Choroid plexus epithelial cell (primary cell): ENCODE results near the gene ATP6V0D1.

Experiments used
- DNase-seq: peaks from one replicate; pipeline ENCODE4 v3.0.0-alpha.2; 2010; ENCODE audit warnings: low read depth
- H3K4me3 ChIP-seq: 2 replicates; pipeline ENCODE4 v1.5.1; 2011; ENCODE audit warnings: low read depth, mild to moderate bottlenecking, control low read depth, low read length, moderate library complexity
- TF ChIP-seq, protein P1 (sequence below): conservative IDR thresholded peaks from 2 replicates; pipeline ENCODE4 v1.5.1; 2011; ENCODE audit warnings: low read depth, mild to moderate bottlenecking, control low read depth, inconsistent platforms, low read length, moderate library complexity

The ATP6V0D1 gene

DNA sequence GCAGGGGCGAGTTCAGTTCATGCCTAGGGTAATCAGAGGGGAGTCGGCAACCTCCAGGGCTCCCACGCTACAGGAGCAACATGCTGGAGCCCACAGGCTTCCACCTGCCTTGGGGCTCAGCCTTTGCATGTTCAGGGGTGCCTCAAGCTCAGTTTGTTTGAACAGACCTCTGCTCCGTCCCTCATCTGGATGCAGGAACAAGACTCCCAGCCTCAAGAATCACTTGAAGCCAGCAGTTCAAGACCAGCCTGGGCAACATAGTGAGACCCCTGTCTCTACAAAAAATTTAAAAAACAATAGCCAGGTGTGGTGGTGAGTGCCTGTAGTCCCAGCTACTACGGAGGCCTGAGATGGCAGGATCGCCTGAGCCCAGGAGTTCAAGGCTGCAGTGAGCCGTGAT, 54.9 kb downstream of the ATP6V0D1 start:
- TF ChIP-seq, protein P1, sequence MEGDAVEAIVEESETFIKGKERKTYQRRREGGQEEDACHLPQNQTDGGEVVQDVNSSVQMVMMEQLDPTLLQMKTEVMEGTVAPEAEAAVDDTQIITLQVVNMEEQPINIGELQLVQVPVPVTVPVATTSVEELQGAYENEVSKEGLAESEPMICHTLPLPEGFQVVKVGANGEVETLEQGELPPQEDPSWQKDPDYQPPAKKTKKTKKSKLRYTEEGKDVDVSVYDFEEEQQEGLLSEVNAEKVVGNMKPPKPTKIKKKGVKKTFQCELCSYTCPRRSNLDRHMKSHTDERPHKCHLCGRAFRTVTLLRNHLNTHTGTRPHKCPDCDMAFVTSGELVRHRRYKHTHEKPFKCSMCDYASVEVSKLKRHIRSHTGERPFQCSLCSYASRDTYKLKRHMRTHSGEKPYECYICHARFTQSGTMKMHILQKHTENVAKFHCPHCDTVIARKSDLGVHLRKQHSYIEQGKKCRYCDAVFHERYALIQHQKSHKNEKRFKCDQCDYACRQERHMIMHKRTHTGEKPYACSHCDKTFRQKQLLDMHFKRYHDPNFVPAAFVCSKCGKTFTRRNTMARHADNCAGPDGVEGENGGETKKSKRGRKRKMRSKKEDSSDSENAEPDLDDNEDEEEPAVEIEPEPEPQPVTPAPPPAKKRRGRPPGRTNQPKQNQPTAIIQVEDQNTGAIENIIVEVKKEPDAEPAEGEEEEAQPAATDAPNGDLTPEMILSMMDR = no peak

DNA sequence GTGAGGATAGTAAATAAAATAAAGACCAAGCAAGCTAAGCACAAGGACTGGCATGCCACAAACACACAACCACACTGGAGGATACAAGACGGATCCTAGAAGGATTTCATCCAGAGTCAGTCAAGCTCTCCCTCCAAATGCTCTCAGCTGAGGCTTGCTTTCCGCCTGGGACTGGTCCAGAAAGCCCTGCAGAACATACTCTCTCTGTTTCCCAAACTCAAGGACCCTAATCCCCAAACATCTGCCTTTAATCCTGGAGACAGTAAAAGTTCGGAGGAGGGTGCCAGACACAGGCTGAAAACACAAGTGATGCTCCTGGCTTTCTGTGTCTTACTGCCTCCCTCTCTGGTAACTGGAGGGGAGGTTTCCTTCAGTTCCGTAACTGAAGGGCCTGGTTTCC, 55.4 kb downstream of the ATP6V0D1 start:
- DNase-seq = no peak
- TF ChIP-seq, protein P1 = no peak
- H3K4me3 ChIP-seq = no peak overlapping the region

More for the DNA sequence above, 54.9 kb downstream of the ATP6V0D1 start:
- H3K4me3 ChIP-seq = no peak overlapping the region
- DNase-seq = no peak

DNA sequence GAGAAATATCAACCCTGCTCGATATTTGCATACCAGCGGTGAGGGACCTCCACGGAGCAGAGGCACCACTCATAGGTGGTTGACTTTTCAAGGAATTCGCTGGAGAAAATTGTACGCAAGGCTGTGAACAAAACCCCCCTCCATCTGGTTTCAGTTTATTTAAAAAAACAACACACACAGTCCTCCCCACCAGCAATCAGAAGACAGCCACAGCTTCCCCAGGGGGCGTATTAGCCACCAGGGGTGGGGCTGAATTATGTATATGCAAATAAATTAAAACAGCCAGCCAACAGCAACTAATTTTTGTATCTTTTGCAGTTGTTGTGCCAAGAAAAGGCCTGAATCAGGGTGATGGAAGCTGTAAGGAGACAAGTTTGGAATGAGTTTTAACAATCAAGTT, 55.9 kb downstream of the ATP6V0D1 start:
- DNase-seq = peak; percentile 34
- H3K4me3 ChIP-seq = no peak overlapping the region
- TF ChIP-seq, protein P1 = peak; percentile 5

DNA sequence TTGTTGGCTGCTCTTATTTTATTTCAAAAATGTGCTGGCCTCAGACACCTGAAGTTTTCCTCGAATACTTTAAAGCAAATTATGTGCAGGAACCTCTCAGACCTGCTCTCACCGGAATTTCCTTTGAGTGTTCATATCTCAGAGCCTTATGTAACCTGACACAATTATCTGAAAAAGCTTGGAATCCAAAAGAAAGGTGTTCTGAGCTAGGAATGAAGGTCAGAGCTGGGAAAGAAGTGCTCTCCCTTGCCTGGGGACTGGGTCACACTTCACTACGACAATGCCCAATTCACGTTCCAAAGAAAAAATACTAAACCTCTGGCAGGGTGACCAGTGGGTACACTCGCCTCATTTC, 56.7 kb downstream of the ATP6V0D1 start:
- no peak for DNase-seq
- H3K4me3 ChIP-seq = no peak overlapping the region
- TF ChIP-seq, protein P1 = no peak

DNA sequence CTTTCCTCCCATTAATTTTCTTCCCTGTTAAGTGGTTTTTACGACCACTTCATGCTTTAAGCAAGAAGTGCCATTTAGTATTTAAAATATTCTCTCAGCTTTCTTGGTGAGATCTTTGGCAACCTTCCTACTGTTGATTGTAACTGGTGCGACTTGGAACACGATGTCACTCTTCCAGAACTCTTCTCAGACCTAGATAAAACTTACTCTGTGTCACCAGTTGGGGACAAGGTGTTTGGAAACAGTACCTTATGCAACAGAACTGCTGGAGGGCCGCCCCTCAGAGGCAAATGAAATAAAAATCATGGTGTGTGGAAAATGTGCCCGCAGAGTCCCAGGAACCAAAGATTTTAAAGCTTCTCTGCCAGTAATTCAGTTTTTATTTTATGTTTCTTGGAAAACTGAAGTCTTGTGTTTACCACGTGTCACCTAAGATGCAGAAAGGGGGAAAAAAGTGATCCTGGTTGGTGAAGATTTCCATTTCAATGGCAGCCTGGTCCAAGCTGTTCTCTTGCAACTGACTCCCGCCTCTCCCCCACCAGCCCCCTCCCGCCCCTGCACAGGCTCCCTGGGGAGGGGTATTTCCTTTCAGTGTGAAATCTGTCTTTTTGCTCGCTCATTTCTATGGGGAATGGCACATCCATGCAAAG, 57.2 kb downstream of the ATP6V0D1 start:
- TF ChIP-seq, protein P1 = no peak
- H3K4me3 ChIP-seq = no peak overlapping the region
- no peak for DNase-seq

DNA sequence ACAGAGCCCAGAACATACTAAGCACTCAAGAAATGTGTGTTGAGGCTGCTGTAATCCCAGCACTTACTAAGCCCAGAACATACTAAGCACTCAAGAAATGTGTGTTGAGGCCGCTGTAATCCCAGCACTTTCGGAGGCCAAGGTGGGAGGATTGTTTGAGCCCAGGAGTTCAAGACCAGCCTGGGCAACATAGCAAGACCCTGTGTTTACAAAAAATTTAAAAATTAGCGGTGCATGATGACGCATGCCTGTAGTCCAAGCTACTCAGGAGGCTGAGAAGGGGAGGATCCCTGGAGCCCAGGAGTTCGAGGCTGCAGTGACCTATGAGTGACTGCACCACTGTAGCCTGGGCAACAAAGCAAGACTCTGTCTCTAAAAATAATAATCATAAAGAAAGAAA, 57.9 kb downstream of the ATP6V0D1 start:
- TF ChIP-seq, protein P1 = no peak
- no peak overlapping the region for H3K4me3 ChIP-seq

DNA sequence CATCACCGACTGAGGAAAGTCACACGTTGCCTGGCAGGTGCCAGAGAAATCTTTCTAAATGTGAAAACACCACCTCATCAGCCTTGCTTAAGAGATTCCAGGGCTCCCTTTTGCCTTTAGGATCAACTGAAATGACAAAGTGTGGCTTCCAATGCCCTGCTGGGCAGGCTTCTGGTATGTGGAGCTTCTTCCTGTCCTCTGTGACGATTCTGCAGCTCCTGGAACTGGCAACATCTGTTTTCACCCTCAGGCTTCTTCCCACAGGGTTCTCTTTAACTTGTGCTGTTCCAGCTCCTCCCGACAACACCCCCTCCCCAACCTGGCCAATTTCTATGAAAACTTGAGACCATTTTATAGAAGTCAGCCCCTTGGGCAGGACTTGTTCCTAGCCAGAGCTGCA, 59.9 kb downstream of the ATP6V0D1 start:
- DNase-seq = no peak
- TF ChIP-seq, protein P1 = no peak
- H3K4me3 ChIP-seq = no peak overlapping the region

More for the DNA sequence above, 57.9 kb downstream of the ATP6V0D1 start:
- DNase-seq = no peak
